GM23338 (cell line): ENCODE measurements around the gene FRMD3. TPM values are rescaled to one million over a fixed set of nuclear protein-coding genes. Genes with fewer than 3 reads are reported as not detected.

Experiments used
- ATAC-seq: fragments of 200-7000 bp; cut with Tn5 transposase; 3 replicates; pipeline ENCODE4 v1.9.1; 2020
- DNase-seq: peaks from one replicate; pipeline ENCODE4 v3.0.0-alpha.2; 2015; ENCODE audit warnings: low spot score
- H2AFZ ChIP-seq: fragments of 200-600 bp; sonication (generic); 2 replicates; pipeline ENCODE4 v1.8.0; 2016; ENCODE audit warnings: antibody characterized with exemption, mild to moderate bottlenecking, moderate library complexity
- H3F3A ChIP-seq: fragments of 200-600 bp; sonication (generic); replicated peaks from 2 replicates; pipeline ENCODE4 v1.8.0; 2017; ENCODE audit warnings: antibody characterized with exemption, mixed run types, low read depth
- H3K27ac ChIP-seq: fragments of 200-600 bp; sonication (generic); 2 replicates; pipeline ENCODE4 v1.6.1; 2016; ENCODE audit warnings: low read depth
- H3K27me3 ChIP-seq: fragments of 200-600 bp; sonication (generic); 2 replicates; pipeline ENCODE4 v1.8.0; 2016; ENCODE audit warnings: mild to moderate bottlenecking, mixed run types, moderate library complexity; ENCODE audit not compliant: insufficient read depth
- H3K36me3 ChIP-seq: fragments of 200-600 bp; sonication (generic); 2 replicates; pipeline ENCODE4 v1.8.0; 2016; ENCODE audit warnings: mild to moderate bottlenecking; ENCODE audit not compliant: insufficient read depth
- H3K4me1 ChIP-seq: fragments of 200-600 bp; sonication (generic); 2 replicates; pipeline ENCODE4 v1.8.0; 2016; ENCODE audit warnings: mild to moderate bottlenecking, moderate library complexity; ENCODE audit not compliant: insufficient read depth
- H3K4me2 ChIP-seq: fragments of 200-600 bp; sonication (generic); 2 replicates; pipeline ENCODE4 v1.7.1; 2017; ENCODE audit warnings: mixed run types
- H3K4me3 ChIP-seq: fragments of 200-600 bp; sonication (generic); 2 replicates; pipeline ENCODE4 v1.6.1; 2016; ENCODE audit warnings: mixed run types
- H3K79me2 ChIP-seq: fragments of 200-600 bp; sonication (generic); replicated peaks from 2 replicates; pipeline ENCODE4 v1.8.0; 2017; ENCODE audit warnings: mild to moderate bottlenecking; ENCODE audit not compliant: insufficient read depth
- H3K9me2 ChIP-seq: fragments of 200-600 bp; sonication (generic); 2 replicates; pipeline ENCODE4 v1.8.0; 2017; ENCODE audit not compliant: insufficient read depth
- H4K20me1 ChIP-seq: fragments of 200-600 bp; sonication (generic); replicated peaks from 2 replicates; pipeline ENCODE4 v1.8.0; 2017; ENCODE audit warnings: mild to moderate bottlenecking; ENCODE audit not compliant: insufficient read depth
- H3K27ac Mint-ChIP-seq: 2 replicates; pipeline ENCODE4 v1.8.0; 2020; ENCODE audit warnings: inconsistent platforms, mild to moderate bottlenecking, moderate library complexity, mixed read lengths
- H3K27me3 Mint-ChIP-seq: 3 replicates; pipeline ENCODE4 v1.8.0; 2022; ENCODE audit warnings: low read depth, mild to moderate bottlenecking, moderate library complexity, mixed read lengths, inconsistent platforms; ENCODE audit not compliant: insufficient read depth, poor library complexity
- H3K36me3 Mint-ChIP-seq: 3 replicates; pipeline ENCODE4 v1.8.0; 2021; ENCODE audit warnings: low read depth, mild to moderate bottlenecking, inconsistent platforms, moderate library complexity, mixed read lengths
- H3K4me1 Mint-ChIP-seq: 3 replicates; pipeline ENCODE4 v1.8.0; 2020; ENCODE audit warnings: mild to moderate bottlenecking, inconsistent platforms, mixed read lengths
- H3K4me3 Mint-ChIP-seq: 3 replicates; pipeline ENCODE4 v1.8.0; 2021; ENCODE audit warnings: moderate library complexity, mild to moderate bottlenecking, inconsistent platforms, mixed read lengths
- H3K9me3 Mint-ChIP-seq: 3 replicates; pipeline ENCODE4 v1.8.0; 2020; ENCODE audit warnings: moderate library complexity, mild to moderate bottlenecking, inconsistent platforms, mixed read lengths
- CREB1 ChIP-seq: fragments of 250-450 bp; sonication (Bioruptor Pico); IDR thresholded peaks from 2 replicates; pipeline ENCODE4 v1.5.0; 2020; ENCODE audit warnings: low read depth, mild to moderate bottlenecking, moderate library complexity
- EZH2 ChIP-seq: fragments of 200-600 bp; sonication (generic); IDR thresholded peaks from one replicate; pipeline ENCODE4 v1.8.0; 2017; ENCODE audit warnings: antibody characterized with exemption, mild to moderate bottlenecking, low read depth; ENCODE audit not compliant: unreplicated experiment
- EZH2phosphoT487 ChIP-seq: fragments of 200-600 bp; sonication (generic); IDR thresholded peaks from one replicate; pipeline ENCODE4 v1.8.1; 2018; ENCODE audit warnings: antibody characterized with exemption; ENCODE audit not compliant: unreplicated experiment
- ZNF114 ChIP-seq: fragments of 250-450 bp; sonication (Bioruptor Pico); IDR thresholded peaks from 2 replicates; pipeline ENCODE4 v1.5.0; 2020; ENCODE audit warnings: mild to moderate bottlenecking, moderate library complexity
- ZNF331 ChIP-seq: fragments of 250-450 bp; sonication (Bioruptor Pico); IDR thresholded peaks from 2 replicates; pipeline ENCODE4 v1.5.0; 2020; ENCODE audit warnings: low read depth, mild to moderate bottlenecking, moderate library complexity
- polyA plus RNA-seq: library from polyadenylated mRNA; unstranded; fragments of >200 nt; fragmentation: Nextera tagmentation; extraction: Ambion mirVana; gene quantifications from 2 replicates; pipeline ENCODE4 v1.2.1, GENCODE V29; 2016
- total RNA-seq: library from RNA; depleted of rRNA; stranded (reverse); fragments of >200 nt; shearing (Covaris generic); gene quantifications from 2 replicates; pipeline ENCODE4 v1.2.3, GENCODE V29; 2014
- TF ChIP-seq, protein P1 (sequence below): fragments of 250-450 bp; sonication (Bioruptor Pico); IDR thresholded peaks from 2 replicates; pipeline ENCODE4 v1.5.0; 2020; ENCODE audit warnings: mild to moderate bottlenecking, moderate library complexity
- TF ChIP-seq, protein P2 (sequence below), 2 experiments: fragments of 200-600 bp in 1 of 2; sonication (generic) in 1 of 2; conservative IDR thresholded peaks; 2 replicates each; pipeline versions ENCODE4 v1.5.1 to v1.6.1; 2016 to 2017; ENCODE audit warnings: antibody characterized with exemption in 2 of 2, low read depth in 2 of 2, mild to moderate bottlenecking in 2 of 2, moderate library complexity in 1 of 2

FRMD3 gene
- total and polyA plus RNA-seq, 2 experiments from 2014 or later, result 0.47 to 1.2 TPM

DNA sequence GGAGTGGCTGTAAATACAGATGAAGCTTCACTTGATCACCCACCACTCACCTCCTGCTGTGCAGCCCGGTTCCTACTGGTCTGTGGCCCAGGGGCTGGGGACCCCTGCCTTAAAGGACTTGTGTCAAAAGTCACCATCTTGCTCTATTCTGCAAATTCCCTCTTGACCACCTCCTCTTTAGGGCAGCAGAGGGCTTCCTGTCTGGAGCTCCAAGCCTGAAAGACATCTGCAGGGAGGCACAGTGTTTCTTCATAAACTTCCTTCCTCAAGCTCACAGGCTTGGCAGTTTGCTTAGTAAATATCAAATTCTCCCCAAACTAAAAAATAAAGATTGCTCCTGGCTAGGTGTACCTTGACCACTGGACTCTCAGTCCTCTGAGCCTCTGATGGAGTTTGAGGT is 104.4 kb downstream of the FRMD3 start:
- H3K9me3 Mint-ChIP-seq, result peaks cover 13% of the 10 kb centered on the region
- no peak for ATAC-seq
- H3K4me2 ChIP-seq, result no peak overlapping the region
- H3K79me2 ChIP-seq, result no peaks in the 10 kb centered on the region
- no peaks in the 10 kb centered on the region for H3K27me3 ChIP-seq
- H3K36me3 Mint-ChIP-seq, result peaks cover 12% of the 10 kb centered on the region; the same call in 2 of the 3 replicates
- H3K4me1 Mint-ChIP-seq, result peaks cover 9% of the 10 kb centered on the region
- peaks cover 7% of the 10 kb centered on the region; the same call in 1 of the 2 replicates for H3K4me1 ChIP-seq
- H3K36me3 ChIP-seq, result no peaks in the 10 kb centered on the region
- no peak for DNase-seq
- no peak overlapping the region for H2AFZ ChIP-seq
- no peak overlapping the region for H3K4me3 Mint-ChIP-seq
- no peak overlapping the region for H3K27ac Mint-ChIP-seq
- TF ChIP-seq CREB1 (CRISPR knock-in tag) (no peak), EZH2 (no peak), EZH2phosphoT487 (no peak), ZNF331 (CRISPR knock-in tag) (no peak), ZNF114 (no peak)
- TF ChIP-seq, protein P1, sequence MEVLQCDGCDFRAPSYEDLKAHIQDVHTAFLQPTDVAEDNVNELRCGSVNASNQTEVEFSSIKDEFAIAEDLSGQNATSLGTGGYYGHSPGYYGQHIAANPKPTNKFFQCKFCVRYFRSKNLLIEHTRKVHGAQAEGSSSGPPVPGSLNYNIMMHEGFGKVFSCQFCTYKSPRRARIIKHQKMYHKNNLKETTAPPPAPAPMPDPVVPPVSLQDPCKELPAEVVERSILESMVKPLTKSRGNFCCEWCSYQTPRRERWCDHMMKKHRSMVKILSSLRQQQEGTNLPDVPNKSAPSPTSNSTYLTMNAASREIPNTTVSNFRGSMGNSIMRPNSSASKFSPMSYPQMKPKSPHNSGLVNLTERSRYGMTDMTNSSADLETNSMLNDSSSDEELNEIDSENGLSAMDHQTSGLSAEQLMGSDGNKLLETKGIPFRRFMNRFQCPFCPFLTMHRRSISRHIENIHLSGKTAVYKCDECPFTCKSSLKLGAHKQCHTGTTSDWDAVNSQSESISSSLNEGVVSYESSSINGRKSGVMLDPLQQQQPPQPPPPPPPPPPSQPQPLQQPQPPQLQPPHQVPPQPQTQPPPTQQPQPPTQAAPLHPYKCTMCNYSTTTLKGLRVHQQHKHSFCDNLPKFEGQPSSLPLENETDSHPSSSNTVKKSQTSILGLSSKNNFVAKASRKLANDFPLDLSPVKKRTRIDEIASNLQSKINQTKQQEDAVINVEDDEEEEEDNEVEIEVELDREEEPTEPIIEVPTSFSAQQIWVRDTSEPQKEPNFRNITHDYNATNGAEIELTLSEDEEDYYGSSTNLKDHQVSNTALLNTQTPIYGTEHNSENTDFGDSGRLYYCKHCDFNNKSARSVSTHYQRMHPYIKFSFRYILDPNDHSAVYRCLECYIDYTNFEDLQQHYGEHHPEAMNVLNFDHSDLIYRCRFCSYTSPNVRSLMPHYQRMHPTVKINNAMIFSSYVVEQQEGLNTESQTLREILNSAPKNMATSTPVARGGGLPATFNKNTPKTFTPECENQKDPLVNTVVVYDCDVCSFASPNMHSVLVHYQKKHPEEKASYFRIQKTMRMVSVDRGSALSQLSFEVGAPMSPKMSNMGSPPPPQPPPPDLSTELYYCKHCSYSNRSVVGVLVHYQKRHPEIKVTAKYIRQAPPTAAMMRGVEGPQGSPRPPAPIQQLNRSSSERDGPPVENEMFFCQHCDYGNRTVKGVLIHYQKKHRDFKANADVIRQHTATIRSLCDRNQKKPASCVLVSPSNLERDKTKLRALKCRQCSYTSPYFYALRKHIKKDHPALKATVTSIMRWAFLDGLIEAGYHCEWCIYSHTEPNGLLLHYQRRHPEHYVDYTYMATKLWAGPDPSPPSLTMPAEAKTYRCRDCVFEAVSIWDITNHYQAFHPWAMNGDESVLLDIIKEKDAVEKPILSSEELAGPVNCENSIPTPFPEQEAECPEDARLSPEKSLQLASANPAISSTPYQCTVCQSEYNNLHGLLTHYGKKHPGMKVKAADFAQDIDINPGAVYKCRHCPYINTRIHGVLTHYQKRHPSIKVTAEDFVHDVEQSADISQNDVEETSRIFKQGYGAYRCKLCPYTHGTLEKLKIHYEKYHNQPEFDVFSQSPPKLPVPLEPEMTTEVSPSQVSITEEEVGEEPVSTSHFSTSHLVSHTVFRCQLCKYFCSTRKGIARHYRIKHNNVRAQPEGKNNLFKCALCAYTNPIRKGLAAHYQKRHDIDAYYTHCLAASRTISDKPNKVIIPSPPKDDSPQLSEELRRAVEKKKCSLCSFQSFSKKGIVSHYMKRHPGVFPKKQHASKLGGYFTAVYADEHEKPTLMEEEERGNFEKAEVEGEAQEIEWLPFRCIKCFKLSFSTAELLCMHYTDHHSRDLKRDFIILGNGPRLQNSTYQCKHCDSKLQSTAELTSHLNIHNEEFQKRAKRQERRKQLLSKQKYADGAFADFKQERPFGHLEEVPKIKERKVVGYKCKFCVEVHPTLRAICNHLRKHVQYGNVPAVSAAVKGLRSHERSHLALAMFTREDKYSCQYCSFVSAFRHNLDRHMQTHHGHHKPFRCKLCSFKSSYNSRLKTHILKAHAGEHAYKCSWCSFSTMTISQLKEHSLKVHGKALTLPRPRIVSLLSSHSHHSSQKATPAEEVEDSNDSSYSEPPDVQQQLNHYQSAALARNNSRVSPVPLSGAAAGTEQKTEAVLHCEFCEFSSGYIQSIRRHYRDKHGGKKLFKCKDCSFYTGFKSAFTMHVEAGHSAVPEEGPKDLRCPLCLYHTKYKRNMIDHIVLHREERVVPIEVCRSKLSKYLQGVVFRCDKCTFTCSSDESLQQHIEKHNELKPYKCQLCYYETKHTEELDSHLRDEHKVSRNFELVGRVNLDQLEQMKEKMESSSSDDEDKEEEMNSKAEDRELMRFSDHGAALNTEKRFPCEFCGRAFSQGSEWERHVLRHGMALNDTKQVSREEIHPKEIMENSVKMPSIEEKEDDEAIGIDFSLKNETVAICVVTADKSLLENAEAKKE (CRISPR knock-in tag), result no peak
- TF ChIP-seq, protein P2, sequence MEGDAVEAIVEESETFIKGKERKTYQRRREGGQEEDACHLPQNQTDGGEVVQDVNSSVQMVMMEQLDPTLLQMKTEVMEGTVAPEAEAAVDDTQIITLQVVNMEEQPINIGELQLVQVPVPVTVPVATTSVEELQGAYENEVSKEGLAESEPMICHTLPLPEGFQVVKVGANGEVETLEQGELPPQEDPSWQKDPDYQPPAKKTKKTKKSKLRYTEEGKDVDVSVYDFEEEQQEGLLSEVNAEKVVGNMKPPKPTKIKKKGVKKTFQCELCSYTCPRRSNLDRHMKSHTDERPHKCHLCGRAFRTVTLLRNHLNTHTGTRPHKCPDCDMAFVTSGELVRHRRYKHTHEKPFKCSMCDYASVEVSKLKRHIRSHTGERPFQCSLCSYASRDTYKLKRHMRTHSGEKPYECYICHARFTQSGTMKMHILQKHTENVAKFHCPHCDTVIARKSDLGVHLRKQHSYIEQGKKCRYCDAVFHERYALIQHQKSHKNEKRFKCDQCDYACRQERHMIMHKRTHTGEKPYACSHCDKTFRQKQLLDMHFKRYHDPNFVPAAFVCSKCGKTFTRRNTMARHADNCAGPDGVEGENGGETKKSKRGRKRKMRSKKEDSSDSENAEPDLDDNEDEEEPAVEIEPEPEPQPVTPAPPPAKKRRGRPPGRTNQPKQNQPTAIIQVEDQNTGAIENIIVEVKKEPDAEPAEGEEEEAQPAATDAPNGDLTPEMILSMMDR (conservative IDR thresholded peaks at IDR 0.05; ENCODE audit: low read depth in 2 of 2), result no peak
- H3F3A ChIP-seq, result no peaks in the 10 kb centered on the region
- no peaks in the 10 kb centered on the region for H4K20me1 ChIP-seq
- no peak overlapping the region for H3K27ac ChIP-seq
- no peaks in the 10 kb centered on the region; the same call in 1 of the 2 replicates for H3K9me2 ChIP-seq
- H3K27me3 Mint-ChIP-seq, result peaks cover 4% of the 10 kb centered on the region
- no peak overlapping the region for H3K4me3 ChIP-seq
